ENCODE data around the gene LRMDA. TPM values are rescaled to one million over a fixed set of nuclear protein-coding genes. Genes with fewer than 3 reads are reported as not detected.

LRMDA gene
- total RNA-seq, 1 experiment from 2014 or later: 0.24 TPM

- Histone ChIP-seq H3K9me3 (replicated peaks) (no peaks in the 10 kb centered on the region), H3K27me3 (no peaks in the 10 kb centered on the region)
- DNase-seq: no peak
Measured at GRCh38 chr10:76358743-76359395, 927.4 kb downstream of the LRMDA start.

GRCh38 chr10:76375761-76376160, 944.3 kb downstream of the LRMDA start:
- H3K9me3 ChIP-seq (replicated peaks): no peaks in the 10 kb centered on the region
- no peak overlapping the region for H3K4me3 ChIP-seq
- DNase-seq: no peak
- 0 out of 2 replicates have a peak, but pooled peaks cover 2% of the 10 kb centered on the region for H3K4me1 ChIP-seq
- H3K36me3 ChIP-seq: no peaks in the 10 kb centered on the region
- H3K27me3 ChIP-seq: no peaks in the 10 kb centered on the region; the same call in 1 of the 2 replicates
- H3K27ac ChIP-seq: no peak overlapping the region

More at GRCh38 chr10:76358743-76359395, 927.4 kb downstream of the LRMDA start:
- H3K27ac ChIP-seq: no peak overlapping the region
- no peak overlapping the region for H3K4me3 ChIP-seq
- H3K4me1 ChIP-seq: peaks cover 19% of the 10 kb centered on the region
- H3K36me3 ChIP-seq: no peaks in the 10 kb centered on the region

- H3K27ac ChIP-seq: no peak overlapping the region
- no peaks in the 10 kb centered on the region for H3K27me3 ChIP-seq
- no peaks in the 10 kb centered on the region for H3K4me1 ChIP-seq
- DNase-seq: peak in 1 of 2 experiments; percentile 3
- no peaks in the 10 kb centered on the region for H3K36me3 ChIP-seq
- no peak overlapping the region for H3K4me3 ChIP-seq
- H3K9me3 ChIP-seq (replicated peaks): no peaks in the 10 kb centered on the region
Measured at GRCh38 chr10:76382381-76382851, 951.0 kb downstream of the LRMDA start.

- Histone ChIP-seq H3K36me3 (no peaks in the 10 kb centered on the region), H3K4me1 (no peaks in the 10 kb centered on the region), H3K4me3 (no peak overlapping the region), H3K27ac (no peak overlapping the region), H3K27me3 (no peaks in the 10 kb centered on the region), H3K9me3 (replicated peaks) (no peaks in the 10 kb centered on the region)
- DNase-seq: peak in 1 of 2 experiments; percentile 5
Measured at GRCh38 chr10:76388321-76389023, 957.0 kb downstream of the LRMDA start.

- Histone ChIP-seq H3K27ac (no peak overlapping the region), H3K27me3 (no peaks in the 10 kb centered on the region), H3K4me3 (no peak overlapping the region), H3K9me3 (replicated peaks) (no peaks in the 10 kb centered on the region), H3K36me3 (no peaks in the 10 kb centered on the region), H3K4me1 (no peaks in the 10 kb centered on the region)
- DNase-seq: no peak
Measured at GRCh38 chr10:76393875-76394706, 962.7 kb downstream of the LRMDA start.

DNA sequence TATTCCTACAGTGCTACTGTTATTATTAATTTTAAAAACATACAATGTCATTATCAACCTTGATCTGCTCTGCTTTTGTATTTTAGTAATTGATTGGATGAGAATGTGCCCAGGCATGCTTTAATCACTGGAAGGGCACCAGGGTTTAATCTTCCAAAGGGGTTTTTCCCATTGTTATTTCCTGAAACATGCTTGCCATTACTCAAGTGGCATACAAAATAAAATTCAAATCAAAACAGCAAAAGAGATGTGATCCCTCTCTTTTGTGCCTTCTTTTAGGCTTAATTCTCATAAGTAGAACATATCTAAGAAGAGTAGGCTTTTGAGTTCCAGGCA, 963.3 kb downstream of the LRMDA start:
- H3K4me3 ChIP-seq: no peak overlapping the region
- no peak for DNase-seq
- no peaks in the 10 kb centered on the region for H3K9me3 ChIP-seq (replicated peaks)
- no peaks in the 10 kb centered on the region for H3K27me3 ChIP-seq
- no peaks in the 10 kb centered on the region for H3K36me3 ChIP-seq
- H3K27ac ChIP-seq: no peak overlapping the region
- H3K4me1 ChIP-seq: no peaks in the 10 kb centered on the region

- no peaks in the 10 kb centered on the region for H3K4me1 ChIP-seq
- H3K4me3 ChIP-seq: no peak overlapping the region
- no peaks in the 10 kb centered on the region for H3K36me3 ChIP-seq
- DNase-seq: no peak
- H3K27me3 ChIP-seq: no peaks in the 10 kb centered on the region
- no peak overlapping the region for H3K27ac ChIP-seq
- no peaks in the 10 kb centered on the region for H3K9me3 ChIP-seq (replicated peaks)
Measured at GRCh38 chr10:76395251-76395650, 963.8 kb downstream of the LRMDA start.

- no peak for DNase-seq
- no peaks in the 10 kb centered on the region for H3K36me3 ChIP-seq
- H3K4me3 ChIP-seq: no peak overlapping the region
- no peaks in the 10 kb centered on the region for H3K27me3 ChIP-seq
- H3K9me3 ChIP-seq (replicated peaks): no peaks in the 10 kb centered on the region
- no peak overlapping the region for H3K27ac ChIP-seq
- H3K4me1 ChIP-seq: no peaks in the 10 kb centered on the region
Measured at GRCh38 chr10:76396134-76396533, 964.7 kb downstream of the LRMDA start.

GRCh38 chr10:76397181-76398042, 966.0 kb downstream of the LRMDA start:
- DNase-seq: no peak
- H3K36me3 ChIP-seq: no peaks in the 10 kb centered on the region
- no peaks in the 10 kb centered on the region for H3K4me1 ChIP-seq
- no peaks in the 10 kb centered on the region for H3K9me3 ChIP-seq (replicated peaks)
- no peak overlapping the region for H3K4me3 ChIP-seq
- H3K27me3 ChIP-seq: no peaks in the 10 kb centered on the region
- H3K27ac ChIP-seq: no peak overlapping the region

GRCh38 chr10:76398043-76398710, 966.8 kb downstream of the LRMDA start:
- Histone ChIP-seq H3K36me3 (no peaks in the 10 kb centered on the region), H3K4me1 (no peaks in the 10 kb centered on the region), H3K27me3 (no peaks in the 10 kb centered on the region), H3K4me3 (no peak overlapping the region), H3K9me3 (replicated peaks) (no peaks in the 10 kb centered on the region), H3K27ac (no peak overlapping the region)
- no peak for DNase-seq

- Histone ChIP-seq H3K4me1 (no peaks in the 10 kb centered on the region), H3K27ac (no peak overlapping the region), H3K36me3 (no peaks in the 10 kb centered on the region), H3K9me3 (replicated peaks) (no peaks in the 10 kb centered on the region), H3K27me3 (no peaks in the 10 kb centered on the region), H3K4me3 (no peak overlapping the region)
- DNase-seq: no peak
Measured at GRCh38 chr10:76399226-76399625, 967.8 kb downstream of the LRMDA start.

GRCh38 chr10:76401006-76401405, 969.6 kb downstream of the LRMDA start:
- Histone ChIP-seq H3K36me3 (no peaks in the 10 kb centered on the region), H3K27me3 (no peaks in the 10 kb centered on the region), H3K4me3 (no peak overlapping the region), H3K4me1 (no peaks in the 10 kb centered on the region), H3K27ac (no peak overlapping the region), H3K9me3 (replicated peaks) (no peaks in the 10 kb centered on the region)
- DNase-seq: no peak

DNA sequence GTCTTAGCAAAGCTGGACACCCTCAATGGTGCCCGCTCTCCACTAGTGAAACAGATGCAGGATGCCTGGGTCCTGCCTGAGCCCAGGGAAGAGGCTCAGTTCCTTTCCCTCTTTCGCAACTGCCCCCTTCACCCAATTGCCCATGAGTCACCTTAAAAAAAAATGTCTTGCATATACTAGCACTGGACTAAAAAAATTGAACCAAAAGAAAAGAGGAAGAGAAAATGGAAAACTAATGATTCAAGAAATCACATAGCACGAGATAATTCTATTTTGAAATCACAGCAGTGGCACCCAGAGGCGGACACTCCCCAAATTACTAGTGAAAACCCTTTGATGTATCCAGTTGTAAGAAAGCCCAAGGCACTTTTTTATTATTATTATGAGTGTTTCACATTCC, 972.5 kb downstream of the LRMDA start:
- Histone ChIP-seq H3K27me3 (no peaks in the 10 kb centered on the region), H3K4me3 (no peak overlapping the region), H3K36me3 (no peaks in the 10 kb centered on the region), H3K9me3 (replicated peaks) (no peaks in the 10 kb centered on the region; the same call in 1 of the 2 replicates), H3K4me1 (no peaks in the 10 kb centered on the region), H3K27ac (no peak overlapping the region)
- DNase-seq: no peak

DNA sequence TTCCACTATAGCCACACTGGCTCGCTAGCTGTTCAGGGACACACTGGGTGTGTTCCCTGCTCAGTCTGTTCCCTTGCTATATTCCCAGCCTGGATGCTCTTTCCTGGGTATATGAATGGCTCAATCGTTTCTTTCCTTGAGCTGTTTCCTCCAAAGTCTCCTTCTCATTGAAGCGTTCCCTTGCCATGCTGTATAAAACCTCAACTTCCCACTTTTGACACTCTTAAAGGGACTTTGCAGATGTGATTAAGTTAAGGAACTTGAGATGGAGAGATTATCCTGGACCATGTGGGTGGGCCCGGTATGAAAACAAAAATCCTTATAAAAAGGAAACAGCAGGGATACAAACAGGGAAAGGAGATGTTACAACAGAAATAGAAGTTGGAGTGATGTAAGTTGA, 973.1 kb downstream of the LRMDA start:
- H3K4me1 ChIP-seq: no peaks in the 10 kb centered on the region
- no peak for DNase-seq
- H3K9me3 ChIP-seq (replicated peaks): no peaks in the 10 kb centered on the region; the same call in 1 of the 2 replicates
- no peaks in the 10 kb centered on the region for H3K36me3 ChIP-seq
- no peak overlapping the region for H3K27ac ChIP-seq
- H3K4me3 ChIP-seq: no peak overlapping the region
- no peaks in the 10 kb centered on the region for H3K27me3 ChIP-seq

Measured in SJCRH30 (cell line).